HPDE6-E6E7 (cell line): Measurements from ENCODE around the gene PBX1.
"Not testable (repeated sequence)": the region's sequence is repeated elsewhere in the genome, so short reads cannot be mapped to it uniquely, and the experiment has no call there.

Source experiments
- DNase-seq: peaks from one replicate; pipeline ENCODE4 v3.0.0; 2011; ENCODE audit warnings: missing footprints; ENCODE audit errors: extremely low spot score

Gene PBX1

GRCh38 chr1:164640686-164641352, 81.8 kb downstream of the PBX1 start:
- DNase-seq = no peak

- DNase-seq = no peak
These were observed 82.4 kb downstream of the PBX1 start for GRCh38 chr1:164641353-164641730.

- no peak for DNase-seq
These were observed 84.0 kb downstream of the PBX1 start for GRCh38 chr1:164643018-164643417.

- DNase-seq = no peak
These were observed 85.3 kb downstream of the PBX1 start for GRCh38 chr1:164644268-164644667.

GRCh38 chr1:164644774-164645644, 86.0 kb downstream of the PBX1 start:
- no peak for DNase-seq

- DNase-seq = no peak
These were observed 86.9 kb downstream of the PBX1 start for GRCh38 chr1:164645921-164646320.

GRCh38 chr1:164647211-164647610, 88.2 kb downstream of the PBX1 start:
- DNase-seq = no peak

- no peak for DNase-seq
These were observed 89.7 kb downstream of the PBX1 start for GRCh38 chr1:164648636-164649035.

GRCh38 chr1:164649146-164649545, 90.2 kb downstream of the PBX1 start:
- DNase-seq = no peak

- no peak for DNase-seq
These were observed 91.5 kb downstream of the PBX1 start for GRCh38 chr1:164650531-164650930.

- no peak for DNase-seq
These were observed 92.5 kb downstream of the PBX1 start for GRCh38 chr1:164651351-164651951.

GRCh38 chr1:164652969-164653368, 94.0 kb downstream of the PBX1 start:
- DNase-seq = not testable (repeated sequence)

- no peak for DNase-seq
These were observed 94.7 kb downstream of the PBX1 start for GRCh38 chr1:164653705-164654104.

- DNase-seq = no peak
These were observed 95.2 kb downstream of the PBX1 start for GRCh38 chr1:164654200-164654599.

GRCh38 chr1:164658864-164659263, 99.9 kb downstream of the PBX1 start:
- DNase-seq = no peak

- DNase-seq = peak; percentile 34
These were observed 100.8 kb downstream of the PBX1 start for GRCh38 chr1:164659621-164660411.

GRCh38 chr1:164660412-164660772, 101.4 kb downstream of the PBX1 start:
- no peak for DNase-seq

- no peak for DNase-seq
These were observed 101.8 kb downstream of the PBX1 start for GRCh38 chr1:164660775-164661174.

GRCh38 chr1:164662462-164662861, 103.5 kb downstream of the PBX1 start:
- DNase-seq = no peak

- DNase-seq = no peak
These were observed 104.0 kb downstream of the PBX1 start for GRCh38 chr1:164662955-164663354.

- DNase-seq = no peak
These were observed 105.1 kb downstream of the PBX1 start for GRCh38 chr1:164664127-164664526.

- no peak for DNase-seq
These were observed 108.0 kb downstream of the PBX1 start for GRCh38 chr1:164667001-164667400.
